OCI-LY1 (cell line): Measurements from ENCODE around the gene IPP.
"Not testable (repeated sequence)": the region's sequence is repeated elsewhere in the genome, so short reads cannot be mapped to it uniquely, and the experiment has no call there.

Experiments
- H2AFZ ChIP-seq: fragments of 200-600 bp; sonication (generic), shearing (Covaris generic); 2 replicates; pipeline ENCODE4 v1.6.0; 2014; ENCODE audit warnings: antibody characterized with exemption, mild to moderate bottlenecking, low read length
- H3F3A ChIP-seq: fragments of 200-600 bp; sonication (generic), shearing (Covaris generic); 2 replicates; pipeline ENCODE4 v1.6.0; 2014; ENCODE audit warnings: mild to moderate bottlenecking, antibody characterized with exemption, low read length, moderate library complexity; ENCODE audit not compliant: insufficient read depth
- H3K27ac ChIP-seq: fragments of 200-600 bp; sonication (generic); 2 replicates; pipeline ENCODE4 v1.5.1; 2014; ENCODE audit warnings: low read length, mixed run types, mild to moderate bottlenecking, low read depth; ENCODE audit not compliant: poor library complexity, severe bottlenecking
- H3K27me3 ChIP-seq: fragments of 200-600 bp; sonication (generic); 2 replicates; pipeline ENCODE4 v1.6.0; 2014; ENCODE audit warnings: antibody characterized with exemption, mild to moderate bottlenecking, low read length, moderate library complexity; ENCODE audit not compliant: insufficient read depth
- H3K36me3 ChIP-seq: fragments of 200-600 bp; sonication (generic); 2 replicates; pipeline ENCODE4 v1.6.1; 2014; ENCODE audit warnings: mild to moderate bottlenecking, antibody characterized with exemption, low read length, moderate library complexity, mixed read lengths; ENCODE audit not compliant: insufficient read depth
- H3K4me1 ChIP-seq: fragments of 200-600 bp; sonication (generic); 2 replicates; pipeline ENCODE4 v1.5.1; 2014; ENCODE audit warnings: mild to moderate bottlenecking, low read length, moderate library complexity; ENCODE audit not compliant: insufficient read depth, severe bottlenecking
- H3K4me2 ChIP-seq: fragments of 200-600 bp; sonication (generic), shearing (Covaris generic); 2 replicates; pipeline ENCODE4 v1.6.1; 2014; ENCODE audit warnings: low read length
- H3K4me3 ChIP-seq: fragments of 200-600 bp; sonication (generic); 2 replicates; pipeline ENCODE4 v1.5.1; 2014; ENCODE audit warnings: low read length, low read depth, mild to moderate bottlenecking, mixed read lengths; ENCODE audit not compliant: poor library complexity, severe bottlenecking
- H3K79me2 ChIP-seq: fragments of 200-600 bp; shearing (Covaris generic); 2 replicates; pipeline ENCODE4 v1.6.1; 2016; ENCODE audit warnings: mixed run types, low read length, mixed read lengths; ENCODE audit not compliant: insufficient read depth
- H3K9ac ChIP-seq: fragments of 200-600 bp; sonication (generic), shearing (Covaris generic); 2 replicates; pipeline ENCODE4 v1.6.1; 2014; ENCODE audit warnings: mild to moderate bottlenecking, low read length, mixed read lengths
- H3K9me2 ChIP-seq: fragments of 200-600 bp; sonication (generic), shearing (Covaris generic); 2 replicates; pipeline ENCODE4 v1.6.1; 2014; ENCODE audit warnings: low read depth, mild to moderate bottlenecking, low read length, mixed read lengths
- H3K9me3 ChIP-seq: fragments of 200-600 bp; shearing (Covaris generic); 2 replicates; pipeline ENCODE4 v1.6.1; 2014; ENCODE audit warnings: low read length, mixed read lengths
- H4K20me1 ChIP-seq: fragments of 200-600 bp; sonication (generic), shearing (Covaris generic); 2 replicates; pipeline ENCODE4 v1.6.0; 2016; ENCODE audit warnings: mild to moderate bottlenecking, low read length; ENCODE audit not compliant: insufficient read depth
- CTCF ChIP-seq: fragments of 200-600 bp; sonication (generic), shearing (Covaris generic); IDR thresholded peaks from 2 replicates; pipeline ENCODE4 v1.5.1; 2017; ENCODE audit warnings: mild to moderate bottlenecking, antibody characterized with exemption, low read length, moderate library complexity, mixed read lengths
- EZH2 ChIP-seq: fragments of 200-600 bp; sonication (generic), shearing (Covaris generic); IDR thresholded peaks from 2 replicates; pipeline ENCODE4 v1.8.0; 2017; ENCODE audit warnings: borderline replicate concordance, mixed run types, mild to moderate bottlenecking, antibody characterized with exemption, low read length, moderate library complexity, mixed read lengths

The IPP gene

GRCh38 chr1:45746922-45747321, 3.5 kb downstream of the IPP start:
- no peaks in the 10 kb centered on the region for H3K79me2 ChIP-seq
- H3K27ac ChIP-seq, result no peak overlapping the region
- no peak overlapping the region for H3K4me3 ChIP-seq
- H3F3A ChIP-seq, result no peaks in the 10 kb centered on the region
- no peak overlapping the region for H3K9ac ChIP-seq
- H3K9me3 ChIP-seq, result no peaks in the 10 kb centered on the region
- no peak overlapping the region for H2AFZ ChIP-seq
- no peaks in the 10 kb centered on the region for H3K9me2 ChIP-seq
- H3K4me1 ChIP-seq, result peaks cover 13% of the 10 kb centered on the region
- H3K36me3 ChIP-seq, result peaks cover 8% of the 10 kb centered on the region
- no peak for TF ChIP-seq EZH2
- H3K4me2 ChIP-seq, result no peak overlapping the region
- H3K27me3 ChIP-seq, result no peaks in the 10 kb centered on the region
- no peaks in the 10 kb centered on the region for H4K20me1 ChIP-seq

- not testable (repeated sequence) for H3K9ac ChIP-seq, H4K20me1 ChIP-seq, H3F3A ChIP-seq, H3K4me2 ChIP-seq, H3K9me3 ChIP-seq, H3K27me3 ChIP-seq, H2AFZ ChIP-seq, H3K4me1 ChIP-seq, H3K4me3 ChIP-seq, H3K9me2 ChIP-seq, H3K79me2 ChIP-seq, H3K27ac ChIP-seq
- peaks cover 15% of the 10 kb centered on the region for H3K36me3 ChIP-seq
These were observed 10.8 kb downstream of the IPP start for GRCh38 chr1:45739641-45740156.

- Histone ChIP-seq H3K9ac (no peak overlapping the region), H3K4me2 (no peak overlapping the region), H3K27me3 (no peaks in the 10 kb centered on the region), H4K20me1 (no peaks in the 10 kb centered on the region), H3K27ac (no peak overlapping the region), H3K79me2 (no peaks in the 10 kb centered on the region), H3K36me3 (peaks cover 14% of the 10 kb centered on the region), H3K4me3 (no peak overlapping the region), H3F3A (no peaks in the 10 kb centered on the region), H3K4me1 (no peaks in the 10 kb centered on the region), H3K9me3 (no peaks in the 10 kb centered on the region), H2AFZ (no peak overlapping the region), H3K9me2 (no peaks in the 10 kb centered on the region)
- TF ChIP-seq EZH2, result no peak
These were observed 11.3 kb downstream of the IPP start for GRCh38 chr1:45739137-45739536.

- no peaks in the 10 kb centered on the region for H3F3A ChIP-seq
- no peaks in the 10 kb centered on the region for H4K20me1 ChIP-seq
- no peaks in the 10 kb centered on the region for H3K27me3 ChIP-seq
- H3K4me3 ChIP-seq, result no peak overlapping the region
- H3K79me2 ChIP-seq, result no peaks in the 10 kb centered on the region
- H3K4me1 ChIP-seq, result no peaks in the 10 kb centered on the region
- no peak overlapping the region for H2AFZ ChIP-seq
- H3K4me2 ChIP-seq, result no peak overlapping the region
- no peak overlapping the region for H3K27ac ChIP-seq
- no peaks in the 10 kb centered on the region for H3K9me2 ChIP-seq
- TF ChIP-seq EZH2, result no peak
- no peaks in the 10 kb centered on the region for H3K9me3 ChIP-seq
- no peak overlapping the region for H3K9ac ChIP-seq
- H3K36me3 ChIP-seq, result no peaks in the 10 kb centered on the region
These were observed 19.6 kb downstream of the IPP start for GRCh38 chr1:45730780-45731319.

GRCh38 chr1:45730075-45730779, 20.2 kb downstream of the IPP start:
- no peaks in the 10 kb centered on the region for H3F3A ChIP-seq
- no peaks in the 10 kb centered on the region for H3K27me3 ChIP-seq
- H3K36me3 ChIP-seq, result no peaks in the 10 kb centered on the region
- no peak overlapping the region for H3K4me2 ChIP-seq
- no peak overlapping the region for H3K27ac ChIP-seq
- H3K79me2 ChIP-seq, result no peaks in the 10 kb centered on the region
- no peak overlapping the region for H3K9ac ChIP-seq
- H4K20me1 ChIP-seq, result no peaks in the 10 kb centered on the region
- no peak overlapping the region for H3K4me3 ChIP-seq
- H2AFZ ChIP-seq, result no peak overlapping the region
- H3K9me3 ChIP-seq, result no peaks in the 10 kb centered on the region
- TF ChIP-seq EZH2 (no peak), CTCF (no peak)
- H3K4me1 ChIP-seq, result no peaks in the 10 kb centered on the region
- no peaks in the 10 kb centered on the region for H3K9me2 ChIP-seq

- H3K9me2 ChIP-seq, H3K9ac ChIP-seq, H3K79me2 ChIP-seq, H3K4me2 ChIP-seq, H2AFZ ChIP-seq, H3K27me3 ChIP-seq, H3F3A ChIP-seq, H3K36me3 ChIP-seq, H3K9me3 ChIP-seq, H3K4me1 ChIP-seq, H3K4me3 ChIP-seq, H4K20me1 ChIP-seq, H3K27ac ChIP-seq: not testable (repeated sequence)
These were observed 24.4 kb downstream of the IPP start for GRCh38 chr1:45726007-45726406.
